NCI-H460 (cell line): ENCODE data around the gene EGFR. TPM values are rescaled to one million over a fixed set of nuclear protein-coding genes. Genes with fewer than 3 reads are reported as not detected.
"Not testable (repeated sequence)": the region's sequence is repeated elsewhere in the genome, so short reads cannot be mapped to it uniquely, and the experiment has no call there.

Experiments used
- DNase-seq: peaks from one replicate; pipeline ENCODE4 v3.0.0-alpha.2; 2016; ENCODE audit warnings: low read depth; ENCODE audit errors: extremely low read depth
- total RNA-seq: library from RNA; depleted of rRNA; stranded (reverse); fragments of >200 nt; shearing (Covaris generic); gene quantifications from 2 replicates; pipeline ENCODE4 v1.2.3, GENCODE V29; 2014

EGFR gene
- total RNA-seq, 1 experiment from 2014 or later: 24.3 TPM

DNA sequence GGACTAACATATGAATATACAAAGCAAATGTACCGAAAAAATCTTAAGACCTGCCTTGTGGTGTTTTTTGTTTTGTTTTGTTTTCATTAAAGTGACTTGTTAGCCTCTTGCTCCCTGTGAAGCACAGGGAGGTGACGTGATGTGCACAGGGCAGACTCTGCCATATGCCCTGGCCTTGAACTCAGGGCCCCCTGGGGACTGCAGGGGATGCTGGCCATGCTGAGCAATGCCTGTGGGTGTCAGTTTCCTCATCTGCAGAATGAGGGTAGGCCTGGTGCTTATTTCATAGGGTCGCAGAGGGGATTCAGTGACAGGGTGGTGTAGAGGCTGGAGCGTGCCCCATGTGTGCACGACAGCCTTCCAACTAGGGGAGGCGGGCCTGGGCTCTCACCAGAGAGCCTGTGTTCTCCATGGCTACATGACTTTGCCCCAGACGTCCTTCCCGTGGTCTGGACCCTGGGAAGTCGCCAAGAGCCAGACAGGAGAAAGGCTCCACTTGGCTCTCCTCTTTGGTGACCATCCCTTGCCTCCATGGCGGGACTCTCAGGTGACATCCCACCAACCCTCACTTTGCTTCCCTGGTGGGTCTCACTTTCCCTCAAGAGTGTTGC lies 14.5 kb downstream of the EGFR start:
- no peak for DNase-seq

DNA sequence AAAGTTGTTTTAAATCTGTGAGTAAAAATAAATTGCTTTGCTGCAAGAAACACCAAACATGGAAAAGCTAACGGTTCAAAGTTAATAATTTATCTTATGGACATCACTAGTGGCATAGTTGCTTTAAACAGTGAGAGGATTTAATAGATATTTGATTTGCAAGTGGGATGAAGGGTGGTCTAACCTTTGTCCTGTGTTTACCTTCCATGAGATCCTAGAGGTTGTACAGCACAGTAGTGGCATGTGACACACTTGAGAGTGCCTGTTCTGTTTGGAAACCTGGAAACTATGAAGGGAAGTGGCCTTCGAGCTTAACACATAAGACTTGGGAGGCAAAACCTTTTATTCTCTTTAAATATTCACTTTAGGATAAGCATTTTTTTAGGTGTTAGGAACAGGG lies 16.0 kb downstream of the EGFR start:
- DNase-seq: no peak

DNA sequence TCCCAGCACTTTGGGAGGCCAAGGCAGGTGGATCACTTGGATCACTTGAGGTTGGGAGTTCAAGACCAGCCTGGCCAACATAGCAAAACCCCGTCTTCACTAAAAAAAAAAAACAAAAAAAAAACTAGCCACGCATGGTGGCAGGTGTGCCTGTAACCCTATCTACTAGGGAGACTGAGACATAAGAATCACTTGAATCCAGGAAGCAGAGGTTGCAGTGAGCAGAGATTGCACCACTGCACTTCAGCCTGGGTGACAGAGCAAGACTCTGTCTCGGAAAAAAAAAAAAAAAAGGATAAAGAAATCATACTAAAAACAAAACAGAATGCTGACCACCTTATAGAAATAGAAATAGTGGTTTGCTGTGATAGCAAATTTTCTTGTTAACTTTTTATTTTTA lies 16.6 kb downstream of the EGFR start:
- not testable (repeated sequence) for DNase-seq

DNA sequence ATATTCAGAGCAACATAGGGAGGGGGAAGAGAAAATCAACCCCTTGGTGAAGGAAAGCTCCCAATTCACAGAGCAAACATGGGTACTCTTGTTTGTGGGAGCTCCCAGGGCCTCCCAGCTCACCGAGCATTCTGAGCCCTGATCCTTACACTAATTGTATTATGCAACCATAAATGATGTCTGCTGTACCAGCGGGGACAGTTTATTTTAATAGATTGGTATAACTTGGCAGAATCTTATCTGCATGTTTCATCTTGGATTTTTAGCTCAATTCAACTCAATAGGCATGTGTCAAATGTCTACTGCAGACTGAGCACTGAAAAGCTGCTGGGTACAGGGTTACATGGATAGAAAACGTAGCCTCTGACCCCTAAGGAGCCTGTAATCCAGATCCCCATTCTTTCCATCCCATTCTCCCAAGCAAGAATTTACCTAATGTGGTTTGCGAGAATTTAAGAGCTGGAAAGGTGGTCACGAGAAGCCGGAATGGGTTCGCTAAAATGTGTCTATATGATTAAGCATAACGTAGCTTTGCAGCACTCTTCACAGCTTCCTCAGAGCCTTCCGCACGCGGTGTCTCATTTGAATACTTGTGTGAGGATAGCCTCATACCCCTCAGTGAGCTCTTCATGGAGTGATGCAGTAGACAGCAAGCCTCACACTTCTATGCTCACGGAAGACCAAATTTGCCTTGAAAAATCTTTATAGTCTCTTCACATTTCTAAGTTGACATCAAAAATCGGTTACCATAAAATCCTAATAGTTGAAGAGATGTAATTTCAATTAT lies 18.3 kb downstream of the EGFR start:
- DNase-seq: no peak

DNA sequence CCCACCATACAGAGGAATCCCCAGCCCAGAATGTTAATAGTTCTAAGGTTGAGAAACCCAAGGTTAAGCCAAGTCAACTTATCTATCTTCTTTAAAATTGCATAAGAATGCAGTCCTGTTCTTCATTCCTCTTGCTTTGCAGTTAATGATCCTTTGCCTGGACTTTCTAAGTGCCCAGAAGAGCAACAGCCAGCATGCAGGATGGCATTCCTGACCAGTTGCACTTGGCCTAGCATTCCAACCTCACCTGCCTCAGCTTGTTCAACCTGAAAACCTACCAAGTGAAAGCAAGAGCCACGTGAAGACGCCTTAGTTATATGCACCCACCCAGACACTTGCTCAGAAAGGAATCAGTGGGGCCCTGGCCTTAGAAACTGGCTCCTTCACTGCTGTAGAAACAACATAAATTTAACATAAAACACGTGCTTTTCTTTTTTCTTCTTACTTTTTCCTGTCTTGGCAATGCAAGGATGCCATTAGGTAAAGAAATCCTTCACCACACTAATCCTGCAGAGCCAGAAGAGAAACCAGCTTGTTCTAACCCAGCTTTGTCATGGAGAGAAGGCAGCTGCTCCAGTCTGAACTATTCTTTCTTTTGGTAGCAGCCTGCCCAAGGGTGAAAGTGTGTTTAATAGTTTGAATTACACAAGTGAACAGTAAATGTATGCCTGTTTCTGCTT lies 25.0 kb downstream of the EGFR start:
- no peak for DNase-seq

DNA sequence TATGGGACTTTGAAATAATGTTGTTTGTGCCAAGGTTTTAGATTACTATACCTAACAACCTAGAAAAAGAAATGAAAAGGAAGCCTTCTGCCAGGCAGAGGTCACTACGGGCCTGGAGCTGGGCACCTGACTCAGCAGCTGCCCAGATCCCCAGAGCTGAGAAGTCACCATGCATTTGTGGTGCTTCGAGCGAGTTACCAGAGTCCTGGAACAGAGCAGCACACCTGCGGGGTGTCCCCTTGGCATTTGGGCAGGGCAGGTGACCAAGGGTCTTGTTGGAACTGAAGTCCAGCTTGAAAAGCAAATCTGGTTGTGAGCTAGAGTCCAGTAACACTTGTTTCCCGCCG lies 25.5 kb downstream of the EGFR start:
- DNase-seq: no peak

DNA sequence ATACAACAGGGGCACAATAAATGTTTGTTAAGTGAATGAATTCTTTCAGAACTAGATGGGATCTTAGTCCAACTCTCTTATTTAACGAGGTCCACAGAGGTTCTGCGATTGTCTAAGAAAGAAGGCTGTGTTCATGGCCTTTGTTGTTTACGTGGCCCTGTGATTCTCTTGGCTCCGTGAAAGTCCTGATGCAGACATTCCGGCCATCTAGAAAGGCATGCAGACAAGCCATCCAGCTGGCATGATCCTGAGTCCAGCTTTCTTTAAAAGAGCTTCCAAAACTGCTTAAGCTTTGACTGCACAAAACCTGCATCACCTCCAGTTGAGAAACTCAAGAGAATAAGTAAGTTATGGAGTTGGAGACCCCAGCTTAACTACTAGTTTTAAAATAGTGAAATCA lies 26.0 kb downstream of the EGFR start:
- DNase-seq: no peak

DNA sequence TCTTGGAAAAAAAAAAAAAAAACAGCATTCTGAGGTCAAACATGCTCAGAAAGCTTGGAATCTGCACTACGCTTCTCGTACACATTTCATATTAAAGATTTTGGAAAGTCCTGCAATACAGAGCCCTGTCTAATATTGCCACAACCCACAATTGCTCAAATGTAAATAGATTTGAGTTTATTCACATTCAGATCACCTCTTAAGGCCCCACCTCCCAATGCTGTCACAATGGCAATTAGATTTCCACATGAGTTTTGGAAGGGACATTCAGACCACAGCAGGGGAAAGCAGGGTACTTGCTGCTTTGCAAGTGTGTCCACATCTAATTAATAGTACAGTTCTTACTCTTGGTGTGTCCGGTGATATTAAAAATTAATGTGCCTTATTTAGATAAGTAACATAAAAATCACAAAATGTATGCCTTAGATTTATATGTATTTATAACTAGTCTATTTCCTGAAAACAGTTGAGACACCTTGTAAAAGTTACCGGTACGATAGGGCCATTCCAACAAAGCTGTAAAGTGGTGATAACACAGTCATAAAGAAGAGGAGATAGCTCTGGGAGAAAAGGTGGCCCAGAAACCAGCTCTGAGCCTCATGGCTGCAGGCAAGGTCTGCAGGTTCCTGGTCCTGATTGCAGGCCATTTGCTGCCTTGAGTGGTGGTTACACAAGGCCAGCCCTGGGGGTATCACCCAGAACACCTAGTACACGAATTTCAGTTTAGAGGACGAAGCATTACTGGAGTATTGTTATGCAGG lies 27.9 kb downstream of the EGFR start:
- DNase-seq: no peak

DNA sequence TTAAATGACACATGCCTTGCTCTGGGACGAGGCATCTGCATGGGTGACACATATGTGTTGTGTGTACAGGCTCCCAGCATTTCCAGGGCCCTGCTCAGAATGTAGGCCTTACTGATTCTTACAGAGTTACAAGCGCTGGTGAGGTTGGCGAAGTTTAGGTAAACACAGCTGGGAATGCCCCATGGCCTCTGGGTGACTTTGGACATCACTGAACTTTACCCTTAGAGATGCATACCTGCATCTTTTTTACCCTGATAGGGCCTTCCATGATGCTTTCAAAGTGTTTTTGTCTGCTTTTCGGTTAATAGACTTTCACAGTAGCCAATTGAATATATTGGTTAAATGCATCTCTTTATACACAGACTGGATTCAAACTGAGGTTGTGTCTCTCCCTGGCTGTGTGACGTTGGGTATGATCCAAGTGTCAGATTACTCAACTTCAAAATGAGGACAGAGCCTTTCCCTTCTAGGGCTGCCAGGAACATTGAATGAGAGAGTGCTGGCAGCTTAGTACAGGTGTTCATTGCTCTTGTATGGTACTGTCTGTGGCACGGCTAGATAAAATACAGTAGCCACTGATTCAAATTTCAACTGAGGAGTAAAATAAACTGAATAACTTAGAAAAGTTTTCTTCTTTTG lies 29.5 kb downstream of the EGFR start:
- no peak for DNase-seq

DNA sequence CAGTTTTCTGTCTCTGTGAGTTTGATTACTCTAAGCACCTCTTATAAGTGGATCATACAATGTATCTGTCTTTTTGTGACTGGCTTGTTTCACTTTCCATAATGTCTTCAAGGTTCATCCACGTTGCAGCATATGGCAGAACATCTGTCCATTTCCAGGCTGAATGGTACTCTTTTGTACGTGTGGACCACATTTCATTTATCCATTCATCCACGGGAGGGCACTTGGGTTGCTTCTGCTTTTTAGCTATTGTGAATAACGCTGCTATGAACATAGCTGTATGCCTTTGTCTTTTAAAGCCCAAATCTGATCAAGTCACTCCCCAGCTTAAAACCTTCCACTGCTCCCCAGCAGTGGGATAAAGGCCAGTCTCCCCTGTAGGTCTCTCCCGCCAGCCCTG lies 31.5 kb downstream of the EGFR start:
- DNase-seq: no peak

DNA sequence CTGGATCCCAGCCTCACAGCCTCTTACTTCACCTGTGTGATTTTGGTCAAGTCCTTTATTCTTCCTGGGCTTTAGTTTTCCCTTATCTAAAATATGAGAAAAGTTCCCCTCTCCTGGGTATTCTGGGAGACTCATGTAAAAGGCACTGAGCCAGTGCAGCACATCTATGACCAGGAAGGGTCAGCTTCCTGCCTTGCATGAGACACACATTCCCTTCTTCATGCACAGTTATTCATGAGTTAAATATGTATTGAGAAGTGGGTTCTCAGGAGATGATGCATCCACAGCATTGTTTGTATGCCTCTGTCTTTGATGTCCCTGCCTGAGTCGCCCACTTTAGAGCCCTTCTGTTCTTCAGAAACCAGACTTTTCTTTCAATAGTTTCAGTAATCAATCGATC lies 33.3 kb downstream of the EGFR start:
- DNase-seq: no peak

DNA sequence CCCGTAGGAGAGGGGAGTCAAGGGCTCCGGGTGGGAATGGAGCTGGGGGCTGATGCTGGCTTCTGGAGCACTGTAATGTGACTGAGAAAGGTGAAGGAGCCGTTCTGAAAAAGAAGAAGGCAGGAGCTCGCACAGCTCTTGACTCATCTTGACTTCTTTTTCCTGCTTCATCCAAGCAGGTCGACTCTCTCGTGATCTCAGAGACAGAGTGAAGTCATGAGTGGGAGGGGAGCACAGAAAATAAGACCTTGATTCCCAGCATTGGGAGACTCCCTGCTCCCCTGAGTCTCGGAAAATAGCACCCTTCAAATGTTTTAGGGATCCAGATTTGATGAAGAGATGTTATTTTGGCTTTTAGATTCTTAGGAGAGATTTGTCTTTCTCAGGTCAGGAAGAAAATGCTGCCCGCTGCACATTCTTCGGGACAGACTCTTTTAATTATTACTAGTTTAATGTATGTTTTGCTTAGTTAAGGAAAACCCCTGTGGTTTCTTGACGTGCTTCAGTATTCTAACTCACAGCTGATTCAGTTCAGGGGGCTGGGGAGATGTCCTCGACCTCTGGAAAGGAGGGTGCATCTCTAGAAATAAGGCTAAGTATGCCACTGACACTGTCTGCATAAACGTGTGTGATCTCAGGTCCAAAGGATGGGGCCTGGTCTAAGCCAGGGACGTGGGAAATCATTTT lies 34.1 kb downstream of the EGFR start:
- no peak for DNase-seq

DNA sequence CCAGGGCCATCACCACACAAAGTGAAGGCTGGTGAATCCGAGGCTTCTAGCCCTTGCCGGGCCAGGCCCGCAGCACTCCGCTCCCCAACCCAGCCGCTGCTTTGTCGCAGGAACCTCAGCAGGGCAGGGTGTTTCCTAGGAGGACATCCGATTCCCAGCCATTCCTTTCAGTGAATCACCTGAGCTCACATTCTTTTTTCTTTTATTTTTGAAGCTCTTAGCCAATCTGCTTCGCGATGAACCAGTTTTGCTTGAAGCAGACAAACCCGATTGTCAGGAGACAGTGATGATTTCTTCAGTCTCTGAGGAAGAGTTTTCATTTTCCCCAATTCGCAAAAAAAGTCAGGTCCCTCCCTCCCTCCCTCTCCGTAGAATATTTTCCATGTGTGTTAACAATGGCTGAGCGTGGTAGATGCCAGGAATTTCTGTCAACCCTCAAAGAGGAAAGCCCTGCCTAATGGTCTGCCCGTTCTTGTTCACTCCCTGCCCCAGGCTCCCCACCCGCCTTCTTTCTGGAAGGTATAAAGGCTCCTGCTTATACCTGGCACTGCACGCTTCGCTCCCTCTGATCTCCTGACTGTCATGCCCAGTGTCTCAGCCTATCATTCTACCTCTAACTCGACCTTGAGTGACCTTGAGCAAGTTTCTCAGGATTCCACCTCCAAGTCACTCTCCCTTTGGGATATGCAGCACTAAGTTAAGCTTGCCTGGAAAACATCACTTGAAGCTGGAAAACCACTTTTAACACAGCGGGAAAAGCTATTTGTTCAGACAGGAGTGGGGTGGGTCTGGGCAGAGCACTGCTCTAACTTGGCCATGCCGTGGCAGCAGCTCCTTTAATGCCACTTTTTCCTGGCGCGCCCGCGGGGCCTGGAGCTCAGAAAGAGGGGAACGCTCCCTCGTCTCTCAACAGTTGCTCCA lies 35.1 kb downstream of the EGFR start:
- no peak for DNase-seq

DNA sequence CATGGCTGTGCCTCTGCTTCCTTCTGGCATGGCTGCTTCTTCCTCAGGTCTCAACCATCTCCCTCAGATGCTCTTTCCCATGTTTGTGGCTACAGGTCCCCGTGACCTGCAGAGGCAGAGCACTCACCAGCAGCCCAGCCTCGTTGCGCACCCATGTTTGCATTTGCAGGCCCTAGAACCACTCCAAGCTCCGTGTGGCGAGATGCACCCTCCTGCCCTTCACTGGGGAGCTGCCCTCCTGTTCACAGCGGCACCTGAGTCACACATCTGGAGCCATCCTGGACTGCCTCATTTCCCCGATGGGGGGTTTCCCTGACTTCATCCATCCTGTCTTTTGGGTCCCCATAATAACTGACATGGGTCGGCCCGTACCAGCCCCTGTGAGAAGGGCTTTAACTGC lies 35.9 kb downstream of the EGFR start:
- no peak for DNase-seq

DNA sequence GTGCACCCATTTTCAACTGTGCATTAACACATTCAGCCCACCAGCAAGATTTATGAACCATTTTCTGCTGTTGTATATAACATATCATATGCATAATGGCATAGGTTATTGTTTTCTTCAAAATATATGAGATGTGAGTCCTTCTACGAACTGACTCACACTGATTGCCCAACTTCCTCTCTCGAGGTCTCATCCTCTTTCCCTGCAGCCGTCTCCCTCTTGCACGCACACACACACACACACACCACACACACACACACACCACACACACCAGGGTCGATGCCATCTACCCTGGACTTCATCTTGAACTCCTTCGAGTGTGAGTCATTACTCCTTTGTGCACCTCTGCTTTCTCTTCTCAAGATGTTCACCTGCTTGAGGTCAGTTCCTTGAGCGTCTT lies 36.7 kb downstream of the EGFR start:
- no peak for DNase-seq

DNA sequence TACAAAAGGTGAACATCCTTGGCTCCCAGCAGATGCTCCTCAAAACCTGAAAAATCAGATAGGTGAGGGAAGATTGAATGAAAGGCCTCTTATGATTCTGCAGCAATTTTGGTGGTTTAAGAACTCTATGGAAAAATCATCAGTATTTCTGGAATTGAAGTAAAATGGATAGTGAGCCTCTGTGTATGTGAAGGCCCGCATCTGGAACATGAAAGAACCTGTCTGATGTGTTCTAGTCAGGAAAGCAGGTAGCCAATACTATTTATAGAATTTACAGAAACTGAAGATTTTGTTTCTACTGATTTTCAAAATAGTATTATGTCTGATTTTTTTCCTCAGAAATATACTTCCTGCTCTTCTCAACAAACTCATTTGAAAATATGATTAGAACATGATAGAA lies 37.3 kb downstream of the EGFR start:
- no peak for DNase-seq

DNA sequence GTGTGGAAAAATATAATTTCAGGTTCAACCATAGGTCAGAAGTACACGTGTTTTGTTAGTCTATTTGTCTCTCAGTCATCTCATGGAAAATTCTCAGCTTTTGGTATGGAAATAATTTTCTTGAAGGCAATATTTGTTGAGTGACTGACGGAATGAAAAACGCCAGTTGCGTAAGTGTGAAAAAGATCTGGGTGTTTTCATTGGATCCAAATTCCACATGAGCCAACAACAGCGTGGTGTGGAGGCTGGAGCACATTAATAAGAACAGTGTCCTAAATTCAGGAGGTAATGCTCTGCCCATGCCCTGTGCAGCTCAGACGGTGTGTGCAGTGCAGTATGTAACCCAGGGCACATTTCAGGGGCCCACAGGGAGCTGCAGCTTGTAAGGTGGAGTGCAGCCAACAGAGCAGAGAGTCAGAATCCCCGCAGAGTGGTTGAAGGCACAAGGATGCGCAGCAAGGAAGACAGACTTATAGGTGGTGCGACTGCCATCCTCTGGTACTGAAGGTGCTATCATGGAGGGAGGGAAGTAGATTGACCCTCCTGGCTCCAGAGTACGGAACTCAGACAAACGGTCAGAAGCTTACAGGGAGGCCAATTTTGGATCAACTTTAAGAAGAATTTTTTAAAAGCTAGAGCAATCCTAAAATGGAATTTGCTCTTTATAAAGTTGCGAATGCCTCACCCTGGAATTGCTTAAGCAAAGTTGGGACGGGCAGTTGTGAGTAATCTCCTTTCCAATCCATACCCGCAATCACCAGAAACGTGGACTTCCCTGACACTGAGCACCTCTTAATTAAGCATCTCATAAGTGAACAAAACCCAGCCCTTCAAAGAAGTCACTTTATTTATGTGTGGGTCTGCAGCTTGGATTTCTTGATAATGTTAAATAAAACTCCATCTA lies 38.0 kb downstream of the EGFR start:
- peak; percentile 83 for DNase-seq

DNA sequence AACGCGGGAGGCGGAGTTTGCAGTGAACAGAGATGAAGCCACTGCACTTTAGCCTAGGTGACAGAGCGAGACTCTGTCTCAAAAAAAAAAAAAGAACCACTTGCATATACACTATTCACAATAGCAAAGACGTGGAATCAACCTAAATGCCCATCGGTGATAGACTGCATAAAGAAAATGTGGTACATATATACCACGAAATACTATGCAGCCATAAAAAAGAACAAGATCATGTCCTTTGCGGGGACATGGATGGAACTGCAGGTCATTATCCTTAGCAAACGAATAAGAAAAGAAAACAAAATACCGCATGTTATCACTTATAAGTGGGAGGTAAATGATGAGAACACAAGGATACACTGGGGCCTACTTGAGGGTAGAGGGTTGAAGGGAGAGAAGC lies 39.5 kb downstream of the EGFR start:
- DNase-seq: no peak
